ENCODE data around the gene APP.

Gene APP

DNA sequence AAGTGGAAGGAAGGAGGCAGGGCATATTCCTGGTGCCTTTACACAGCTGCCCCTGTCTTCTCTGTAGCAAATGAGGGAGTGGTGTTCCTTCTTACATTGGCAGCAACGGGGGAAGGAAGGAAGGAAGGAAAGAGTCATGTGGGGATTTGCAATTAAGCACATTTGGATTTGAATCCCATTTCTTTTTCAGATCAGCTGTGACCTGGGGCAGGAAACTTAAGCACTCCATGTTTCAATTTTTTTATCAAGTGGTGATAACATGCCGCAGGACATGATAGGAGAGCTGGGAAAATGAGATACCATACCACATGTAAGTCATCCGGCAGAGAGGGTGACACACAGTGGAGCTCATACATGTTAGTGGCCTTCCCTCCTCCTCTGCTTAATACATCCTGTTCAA lies 186.8 kb downstream of the APP start:
- H3K9me3 Mint-ChIP-seq = no peaks in the 10 kb centered on the region
- peak overlapping the region; percentile 34 to 57 (median 55) for H3K27ac Mint-ChIP-seq
- peaks cover 58% of the 10 kb centered on the region for H3K36me3 Mint-ChIP-seq (ENCODE audit: low read depth)
- H3K4me3 Mint-ChIP-seq = no peak overlapping the region
- TF ChIP-seq, protein P1, sequence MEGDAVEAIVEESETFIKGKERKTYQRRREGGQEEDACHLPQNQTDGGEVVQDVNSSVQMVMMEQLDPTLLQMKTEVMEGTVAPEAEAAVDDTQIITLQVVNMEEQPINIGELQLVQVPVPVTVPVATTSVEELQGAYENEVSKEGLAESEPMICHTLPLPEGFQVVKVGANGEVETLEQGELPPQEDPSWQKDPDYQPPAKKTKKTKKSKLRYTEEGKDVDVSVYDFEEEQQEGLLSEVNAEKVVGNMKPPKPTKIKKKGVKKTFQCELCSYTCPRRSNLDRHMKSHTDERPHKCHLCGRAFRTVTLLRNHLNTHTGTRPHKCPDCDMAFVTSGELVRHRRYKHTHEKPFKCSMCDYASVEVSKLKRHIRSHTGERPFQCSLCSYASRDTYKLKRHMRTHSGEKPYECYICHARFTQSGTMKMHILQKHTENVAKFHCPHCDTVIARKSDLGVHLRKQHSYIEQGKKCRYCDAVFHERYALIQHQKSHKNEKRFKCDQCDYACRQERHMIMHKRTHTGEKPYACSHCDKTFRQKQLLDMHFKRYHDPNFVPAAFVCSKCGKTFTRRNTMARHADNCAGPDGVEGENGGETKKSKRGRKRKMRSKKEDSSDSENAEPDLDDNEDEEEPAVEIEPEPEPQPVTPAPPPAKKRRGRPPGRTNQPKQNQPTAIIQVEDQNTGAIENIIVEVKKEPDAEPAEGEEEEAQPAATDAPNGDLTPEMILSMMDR (IDR thresholded peaks at IDR 0.05; ENCODE audit: unreplicated experiment in 3 of 3) = no peak
- no peaks in the 10 kb centered on the region for H3K27me3 Mint-ChIP-seq (ENCODE audit: low read depth)
- peaks cover 15% of the 10 kb centered on the region for H3K4me1 Mint-ChIP-seq

DNA sequence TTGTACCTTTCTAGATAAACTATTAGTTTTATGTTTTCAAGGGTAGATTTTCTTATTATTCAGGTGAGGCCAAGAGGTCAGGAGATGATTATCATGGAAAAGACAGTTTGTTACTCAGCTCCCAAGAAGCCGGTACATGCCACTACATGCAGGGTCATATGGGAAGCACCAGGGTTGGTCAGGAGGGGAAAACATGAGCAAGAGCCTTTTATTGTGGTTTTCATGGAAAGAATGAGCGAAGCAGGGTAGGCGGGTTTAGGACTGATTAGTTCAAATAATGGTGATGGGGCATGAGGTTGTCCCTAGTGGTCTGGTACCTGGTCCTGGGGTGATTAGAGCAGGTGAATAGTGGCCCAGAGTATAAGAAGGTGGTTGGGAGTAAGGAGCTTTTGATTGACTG lies 189.9 kb downstream of the APP start:
- TF ChIP-seq, protein P1 (IDR thresholded peaks at IDR 0.05; ENCODE audit: unreplicated experiment in 3 of 3) = no peak
- Mint-ChIP-seq H3K27me3 (ENCODE audit: low read depth) (no peaks in the 10 kb centered on the region), H3K9me3 (no peaks in the 10 kb centered on the region), H3K4me1 (peaks cover 8% of the 10 kb centered on the region), H3K27ac (peak overlapping the region in 1 of 3 experiments; percentile 26), H3K36me3 (ENCODE audit: low read depth) (peaks cover 65% of the 10 kb centered on the region), H3K4me3 (no peak overlapping the region)

DNA sequence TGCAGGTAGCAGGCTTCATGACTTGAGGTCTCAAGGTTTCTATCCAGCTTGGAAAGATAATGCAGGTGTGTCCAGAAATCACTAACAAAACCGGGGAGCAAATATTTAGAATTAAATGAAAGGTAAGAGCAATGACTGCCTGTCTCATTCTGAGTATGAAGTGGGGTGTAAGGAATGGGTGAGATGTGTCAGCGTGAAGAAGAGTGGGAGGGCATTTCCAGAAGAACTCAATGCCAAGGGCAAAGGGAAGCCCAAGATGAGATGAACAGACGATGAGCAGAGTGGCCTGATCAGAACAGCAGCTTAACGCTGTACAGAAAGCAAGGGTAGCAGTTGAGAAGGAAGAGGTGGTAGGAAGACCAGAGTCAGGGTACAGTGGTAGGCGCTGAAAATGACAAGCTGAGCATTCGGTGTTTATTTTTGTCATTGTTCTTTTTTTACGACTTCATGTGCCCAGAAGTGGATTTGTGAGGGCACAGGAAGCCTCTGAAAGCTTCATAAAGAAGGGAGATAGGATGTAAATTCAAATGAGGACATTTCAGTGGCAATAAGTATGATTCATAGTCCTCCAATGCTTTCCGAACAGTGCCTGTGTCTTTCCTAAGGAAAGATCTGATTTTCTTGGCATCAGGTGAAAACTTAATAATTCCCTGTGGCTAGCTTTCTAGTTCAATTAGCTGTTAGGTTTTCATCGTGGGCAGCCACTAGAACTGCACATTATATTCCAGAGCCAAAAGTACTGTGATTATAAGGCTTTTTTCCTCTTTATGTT lies 190.5 kb downstream of the APP start:
- no peak overlapping the region for H3K4me3 Mint-ChIP-seq
- H3K4me1 Mint-ChIP-seq = peaks cover 6% of the 10 kb centered on the region
- TF ChIP-seq, protein P1 (IDR thresholded peaks at IDR 0.05; ENCODE audit: unreplicated experiment in 3 of 3) = no peak
- H3K27me3 Mint-ChIP-seq (ENCODE audit: low read depth) = no peaks in the 10 kb centered on the region
- peaks cover 65% of the 10 kb centered on the region for H3K36me3 Mint-ChIP-seq (ENCODE audit: low read depth)
- no peak overlapping the region for H3K27ac Mint-ChIP-seq
- H3K9me3 Mint-ChIP-seq = peaks cover 2% of the 10 kb centered on the region

DNA sequence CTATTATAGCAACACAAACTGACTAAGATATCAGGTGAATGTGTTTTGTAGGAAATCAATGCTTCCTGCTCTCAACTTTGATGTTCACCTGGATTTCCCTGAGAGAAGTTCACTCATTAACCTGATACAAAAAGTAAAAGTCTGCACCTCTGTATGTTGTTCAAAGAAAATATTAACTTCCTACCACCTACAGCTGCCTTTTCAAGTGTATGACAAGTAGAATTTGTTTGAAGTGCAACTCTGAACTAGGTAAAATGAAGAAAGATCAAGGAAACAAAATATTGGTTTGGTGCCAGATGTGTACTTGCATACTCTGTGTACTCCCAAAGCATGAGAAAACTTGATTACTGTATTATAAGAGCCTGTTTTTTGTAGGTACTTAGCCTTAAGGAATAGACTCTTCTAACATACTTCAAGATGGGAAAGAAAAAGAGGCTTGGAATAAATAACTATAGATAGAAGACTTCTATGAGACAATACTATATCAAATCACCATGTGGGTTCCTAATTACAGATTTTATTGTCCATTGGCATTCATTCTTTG lies 193.4 kb downstream of the APP start:
- TF ChIP-seq, protein P1 (IDR thresholded peaks at IDR 0.05; ENCODE audit: unreplicated experiment in 3 of 3) = no peak
- Mint-ChIP-seq H3K4me3 (no peak overlapping the region), H3K27me3 (ENCODE audit: low read depth) (no peaks in the 10 kb centered on the region), H3K4me1 (no peaks in the 10 kb centered on the region), H3K27ac (no peak overlapping the region), H3K36me3 (ENCODE audit: low read depth) (peaks cover 82% of the 10 kb centered on the region), H3K9me3 (peaks cover 9% of the 10 kb centered on the region)

DNA sequence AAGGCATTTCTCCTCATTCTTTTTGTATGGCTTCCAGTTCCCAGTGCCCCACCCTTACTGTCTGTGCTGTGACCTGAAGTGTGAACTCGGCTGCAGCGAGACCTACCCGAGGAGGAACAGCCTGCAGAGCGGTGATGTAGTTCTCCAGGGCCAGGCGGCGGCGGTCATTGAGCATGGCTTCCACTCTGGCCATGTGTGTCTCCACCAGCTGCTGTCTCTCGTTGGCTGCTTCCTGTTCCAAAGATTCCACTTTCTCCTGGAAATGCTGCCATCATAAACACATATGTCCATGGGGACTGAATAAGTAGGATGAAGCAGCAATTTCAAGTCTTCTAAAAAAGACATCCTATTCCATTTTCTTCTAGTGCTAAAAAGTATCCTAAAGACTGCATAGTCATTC lies 195.6 kb downstream of the APP start:
- no peaks in the 10 kb centered on the region for H3K4me1 Mint-ChIP-seq
- H3K27ac Mint-ChIP-seq = no peak overlapping the region
- H3K27me3 Mint-ChIP-seq (ENCODE audit: low read depth) = peaks cover 4% of the 10 kb centered on the region
- no peak overlapping the region for H3K4me3 Mint-ChIP-seq
- TF ChIP-seq, protein P1 (IDR thresholded peaks at IDR 0.05; ENCODE audit: unreplicated experiment in 3 of 3) = no peak
- H3K9me3 Mint-ChIP-seq = peaks cover 22% of the 10 kb centered on the region
- H3K36me3 Mint-ChIP-seq (ENCODE audit: low read depth) = peaks cover 88% of the 10 kb centered on the region

Measured in nephron (organoid).